Sigmoid colon (tissue), 7 donors: ENCODE results near the gene CHDH. TPM values are rescaled to one million over a fixed set of nuclear protein-coding genes. Genes with fewer than 3 reads are reported as not detected.

Source experiments
- DNase-seq: peaks from one replicate; pipeline ENCODE4 v3.0.0-alpha.2; 2019
- H3K27ac ChIP-seq, 4 donors: fragments of 200-600 bp; sonication (generic); one replicate each; pipeline ENCODE4 v1.5.1; 2016 to 2019; ENCODE audit warnings: mild to moderate bottlenecking in 1 of 4
- H3K27me3 ChIP-seq, 3 donors: fragments of 200-600 bp; sonication (generic); one replicate each; pipeline ENCODE4 v1.5.1; 2019; ENCODE audit warnings: mild to moderate bottlenecking in 1 of 3
- H3K36me3 ChIP-seq, 4 donors: fragments of 200-600 bp; sonication (generic); one replicate each; pipeline ENCODE4 v1.5.1; 2016 to 2019
- H3K4me1 ChIP-seq, 4 donors: fragments of 200-600 bp; sonication (generic); one replicate each; pipeline ENCODE4 v1.5.1; 2017 to 2019
- H3K4me3 ChIP-seq, 4 donors: fragments of 200-600 bp; sonication (generic); one replicate each; pipeline ENCODE4 v1.5.1; 2017 to 2019; ENCODE audit warnings: mild to moderate bottlenecking in 2 of 4, moderate library complexity in 1 of 4
- H3K9me3 ChIP-seq, 4 donors: fragments of 200-600 bp in 3 of 4; sonication (generic) in 3 of 4; one replicate each; pipeline versions ENCODE4 v1.5.1 to v1.6.1; 2013 to 2019
- EP300 ChIP-seq, 4 donors: sonication (generic); formaldehyde crosslinking; IDR thresholded peaks; one replicate each; pipeline ENCODE4 v1.6.1; 2017; ENCODE audit warnings: antibody characterized with exemption in 4 of 4
- POLR2A ChIP-seq, 2 donors: fragments of 450-650 bp; IDR thresholded peaks; one replicate each; pipeline ENCODE4 v1.6.1; 2016; ENCODE audit warnings: antibody characterized with exemption in 2 of 2, mild to moderate bottlenecking in 2 of 2, moderate library complexity in 2 of 2
- POLR2AphosphoS5 ChIP-seq, 4 donors: sonication (generic); formaldehyde crosslinking; IDR thresholded peaks; one replicate each; pipeline ENCODE4 v1.6.1; 2017; ENCODE audit warnings: antibody characterized with exemption in 4 of 4
- WGBS, 2 donors: extraction: QIAGEN DNeasy Blood & Tissue Kit; methylation state at CpG; one replicate each; pipeline ENCODE4 v1.1.7; 2013; 5-methylcytosine and 5-hydroxymethylcytosine counted together
- intact Hi-C: fragments of 100-400 bp; cut with DNase I; formaldehyde crosslinking; loops from one replicate; pipeline ENCODE4 v1.15.1; 2023
- polyA plus RNA-seq, 3 donors: library from polyadenylated mRNA; stranded (reverse); fragments of 200-250 nt; gene quantifications; one replicate each; pipeline ENCODE4 v1.2.3, GENCODE V29; 2013
- total RNA-seq, 4 donors: library from RNA; depleted of rRNA; stranded (reverse); fragments of >200 nt; gene quantifications; one replicate each; pipeline ENCODE4 v1.1.0, GENCODE V29; 2016
- TF ChIP-seq, protein P1 (sequence below), 4 experiments: fragments of 450-650 bp in 3 of 4; fragments of 200-600 bp in 1 of 4; IDR thresholded peaks; one replicate each; pipeline ENCODE4 v1.5.1; 2016 to 2019; ENCODE audit warnings: antibody characterized with exemption in 4 of 4, mild to moderate bottlenecking in 3 of 4, moderate library complexity in 2 of 4
- donor health status: healthy with polysubstance abuse.
- donor health status: Bipolar disorder and iron deficiency.
- donor health status: healthy.

Gene CHDH, protein sequence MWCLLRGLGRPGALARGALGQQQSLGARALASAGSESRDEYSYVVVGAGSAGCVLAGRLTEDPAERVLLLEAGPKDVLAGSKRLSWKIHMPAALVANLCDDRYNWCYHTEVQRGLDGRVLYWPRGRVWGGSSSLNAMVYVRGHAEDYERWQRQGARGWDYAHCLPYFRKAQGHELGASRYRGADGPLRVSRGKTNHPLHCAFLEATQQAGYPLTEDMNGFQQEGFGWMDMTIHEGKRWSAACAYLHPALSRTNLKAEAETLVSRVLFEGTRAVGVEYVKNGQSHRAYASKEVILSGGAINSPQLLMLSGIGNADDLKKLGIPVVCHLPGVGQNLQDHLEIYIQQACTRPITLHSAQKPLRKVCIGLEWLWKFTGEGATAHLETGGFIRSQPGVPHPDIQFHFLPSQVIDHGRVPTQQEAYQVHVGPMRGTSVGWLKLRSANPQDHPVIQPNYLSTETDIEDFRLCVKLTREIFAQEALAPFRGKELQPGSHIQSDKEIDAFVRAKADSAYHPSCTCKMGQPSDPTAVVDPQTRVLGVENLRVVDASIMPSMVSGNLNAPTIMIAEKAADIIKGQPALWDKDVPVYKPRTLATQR
- total RNA-seq (1 to 10 TPM; 1.1 to 1.8 (median 1.7) TPM), polyA plus RNA-seq (1 to 10 TPM; 5.4 to 9.5 (median 6.8) TPM)

DNA sequence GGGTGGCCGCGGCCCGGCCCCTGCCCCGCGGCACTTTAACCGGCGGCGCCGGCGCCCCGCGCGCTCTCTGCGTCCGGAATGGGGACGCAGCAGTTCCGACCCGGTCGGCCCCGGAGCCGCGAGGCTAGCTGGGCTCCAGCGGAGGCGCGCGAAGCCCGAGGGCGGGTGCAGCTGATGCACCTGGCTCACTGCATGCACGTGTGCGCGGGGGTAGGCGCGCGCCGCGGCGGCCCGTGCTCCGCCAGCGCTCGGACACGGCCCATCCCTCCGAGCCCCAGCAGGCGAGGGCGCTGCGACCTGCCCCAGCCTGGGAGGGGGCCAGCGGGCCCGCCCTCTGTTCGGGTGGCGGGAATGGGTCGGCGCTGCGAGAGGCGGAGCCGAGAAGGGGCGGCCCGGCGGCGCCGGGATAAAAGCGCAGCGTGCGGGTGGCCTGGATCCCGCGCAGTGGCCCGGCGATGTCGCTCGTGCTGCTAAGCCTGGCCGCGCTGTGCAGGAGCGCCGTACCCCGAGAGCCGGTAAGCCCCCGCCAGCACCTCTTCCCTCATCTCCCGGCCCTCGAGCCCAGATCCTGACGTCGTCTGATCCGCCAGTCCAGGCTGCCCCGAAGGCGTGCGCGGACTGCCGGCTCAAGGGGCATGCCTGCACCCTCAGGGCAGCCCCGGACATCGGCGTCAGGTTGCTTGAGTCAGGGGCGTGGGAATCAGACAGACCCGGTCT, at the start of gene CHDH, which contains the start of gene IL17RB:
Gene CHDH, minus strand, starts transcription at position 286 of the 717 bp plus-strand sequence. CDS start 22,411 bp downstream, outside the sequence.
Gene IL17RB, plus strand, starts transcription at position 435 of the 717 bp plus-strand sequence. Its CDS starts 21 bp downstream, at position 456.
- H3K9me3 ChIP-seq = no peaks in the 10 kb centered on the region
- peak within 1 kb of the TSS; percentile 33 to 83 (median 62) for H3K4me3 ChIP-seq
- WGBS, 2 donors = 1 to 2% methylated on average over 91 of the region's 91 CpGs
- H3K4me1 ChIP-seq = peaks cover 0 to 11% (median 8%) of the 10 kb centered on the region in 4 donors
- no peak for DNase-seq
- H3K27me3 ChIP-seq = peaks cover 4 to 42% (median 30%) of the 10 kb centered on the region in 3 donors
- no peaks in the 10 kb centered on the region for H3K36me3 ChIP-seq
- TF ChIP-seq POLR2AphosphoS5 (IDR thresholded peaks at IDR 0.05) (peak in 1 of 4 donors; percentile 19), POLR2A (IDR thresholded peaks at IDR 0.05) (peak in 1 of 2 donors; percentile 46), EP300 (IDR thresholded peaks at IDR 0.05) (no peak)
- TF ChIP-seq, protein P1, sequence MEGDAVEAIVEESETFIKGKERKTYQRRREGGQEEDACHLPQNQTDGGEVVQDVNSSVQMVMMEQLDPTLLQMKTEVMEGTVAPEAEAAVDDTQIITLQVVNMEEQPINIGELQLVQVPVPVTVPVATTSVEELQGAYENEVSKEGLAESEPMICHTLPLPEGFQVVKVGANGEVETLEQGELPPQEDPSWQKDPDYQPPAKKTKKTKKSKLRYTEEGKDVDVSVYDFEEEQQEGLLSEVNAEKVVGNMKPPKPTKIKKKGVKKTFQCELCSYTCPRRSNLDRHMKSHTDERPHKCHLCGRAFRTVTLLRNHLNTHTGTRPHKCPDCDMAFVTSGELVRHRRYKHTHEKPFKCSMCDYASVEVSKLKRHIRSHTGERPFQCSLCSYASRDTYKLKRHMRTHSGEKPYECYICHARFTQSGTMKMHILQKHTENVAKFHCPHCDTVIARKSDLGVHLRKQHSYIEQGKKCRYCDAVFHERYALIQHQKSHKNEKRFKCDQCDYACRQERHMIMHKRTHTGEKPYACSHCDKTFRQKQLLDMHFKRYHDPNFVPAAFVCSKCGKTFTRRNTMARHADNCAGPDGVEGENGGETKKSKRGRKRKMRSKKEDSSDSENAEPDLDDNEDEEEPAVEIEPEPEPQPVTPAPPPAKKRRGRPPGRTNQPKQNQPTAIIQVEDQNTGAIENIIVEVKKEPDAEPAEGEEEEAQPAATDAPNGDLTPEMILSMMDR (IDR thresholded peaks at IDR 0.05) = no peak
- intact Hi-C loops = no loop called here
- peak within 1 kb of the TSS; percentile 32 to 63 (median 44) for H3K27ac ChIP-seq

DNA sequence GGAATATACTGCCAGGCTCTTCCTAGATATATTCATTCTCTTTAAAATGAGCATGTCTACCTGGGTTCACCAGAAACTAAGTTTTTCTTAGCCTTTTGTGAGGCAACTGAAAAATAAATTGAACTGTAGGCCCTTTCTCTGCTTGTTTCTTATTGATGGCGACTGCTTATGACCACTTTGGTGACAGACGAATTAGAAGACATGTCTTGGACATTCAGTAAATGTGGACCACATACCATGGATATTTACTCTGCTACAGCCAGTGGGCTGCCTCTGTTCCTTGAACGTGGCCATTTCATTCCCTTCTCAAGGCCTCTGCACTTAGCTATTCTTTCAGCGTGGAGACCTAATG, 46.0 kb upstream of the CHDH start:
- Histone ChIP-seq H3K27ac (peak overlapping the region; percentile 88 to 97 (median 93)), H3K36me3 (peaks cover 0 to 10% (median 0%) of the 10 kb centered on the region in 4 donors), H3K27me3 (peaks cover 0 to 10% (median 0%) of the 10 kb centered on the region in 3 donors), H3K4me3 (peak overlapping the region; percentile 69 to 91 (median 81)), H3K4me1 (peaks cover 0 to 21% (median 19%) of the 10 kb centered on the region in 4 donors), H3K9me3 (no peaks in the 10 kb centered on the region)
- no peak for TF ChIP-seq POLR2A (IDR thresholded peaks at IDR 0.05)
- no peak for TF ChIP-seq EP300 (IDR thresholded peaks at IDR 0.05)
- TF ChIP-seq POLR2AphosphoS5 (IDR thresholded peaks at IDR 0.05) = no peak
- TF ChIP-seq, protein P1 (IDR thresholded peaks at IDR 0.05) = no peak
- intact Hi-C loops = loop anchor here (5.0 kb wide), 2 partner anchors 230 to 545 kb away; partner anchors contain the start of genes CACNA2D3 and DCP1A
- 58 to 66% methylated on average over 4 of the region's 4 CpGs for WGBS, 2 donors
- DNase-seq = no peak

DNA sequence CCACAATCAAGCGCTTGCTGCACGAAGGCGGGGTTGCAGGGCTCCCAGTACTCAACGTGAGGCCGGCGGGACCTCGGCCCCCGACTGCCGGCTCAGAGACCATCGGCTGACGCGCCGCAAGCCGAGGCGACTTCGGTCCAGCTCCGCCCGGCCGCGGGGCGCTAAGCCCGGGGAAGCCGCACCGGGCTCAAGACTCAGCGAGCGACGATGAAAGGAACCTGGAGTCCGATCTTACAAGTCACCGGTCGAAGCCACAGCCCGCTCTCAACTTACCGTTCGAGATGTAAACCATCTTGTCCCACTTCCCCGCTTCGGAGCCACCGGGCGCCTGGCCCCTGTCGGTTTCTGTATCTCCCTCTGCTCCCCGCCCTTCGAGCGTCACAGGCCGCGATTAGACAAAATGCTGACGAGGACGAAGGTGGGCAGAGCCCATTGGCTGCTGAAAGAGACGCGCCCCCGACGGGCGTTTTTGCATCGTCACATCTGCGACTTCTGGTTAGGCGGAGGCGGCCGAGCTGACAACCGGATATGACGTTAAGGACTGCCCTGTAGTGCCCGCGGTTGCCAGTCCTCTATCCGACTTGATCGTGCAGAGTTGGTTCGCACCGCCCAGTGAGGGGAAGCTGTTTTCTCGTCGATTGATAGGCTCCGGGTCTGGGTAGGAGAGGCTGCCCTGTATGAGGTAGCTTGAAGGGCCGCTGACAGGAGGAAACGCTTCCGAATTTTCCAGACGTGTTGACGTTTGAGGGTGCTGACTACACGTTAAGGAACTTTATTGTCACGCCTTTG, 45.5 kb upstream of the CHDH start, which contains the start of gene SELENOK:
Gene SELENOK, minus strand, starts transcription at position 363 of the 789 bp plus-strand sequence.
- 0% methylated on average over 73 of the region's 73 CpGs for WGBS, 2 donors
- Histone ChIP-seq H3K4me1 (peaks cover 0 to 21% (median 19%) of the 10 kb centered on the region in 4 donors), H3K36me3 (peaks cover 0 to 16% (median 0%) of the 10 kb centered on the region in 4 donors), H3K27ac (peak within 1 kb of the TSS; percentile 88 to 97 (median 93)), H3K4me3 (peak within 1 kb of the TSS; percentile 69 to 91 (median 81)), H3K9me3 (no peaks in the 10 kb centered on the region), H3K27me3 (peaks cover 0 to 4% (median 0%) of the 10 kb centered on the region in 3 donors)
- DNase-seq = peak; percentile 100
- peak; percentile 98 to 100 (median 99) for TF ChIP-seq POLR2AphosphoS5 (IDR thresholded peaks at IDR 0.05)
- TF ChIP-seq, protein P1 (IDR thresholded peaks at IDR 0.05) = no peak
- peak in 2 of 4 donors; percentile 47 to 78 for TF ChIP-seq EP300 (IDR thresholded peaks at IDR 0.05)
- peak; percentile 96 to 98 for TF ChIP-seq POLR2A (IDR thresholded peaks at IDR 0.05)
- intact Hi-C loops = loop anchor here (5.0 kb wide), 2 partner anchors 231 to 544 kb away; partner anchors contain the start of genes CACNA2D3 and DCP1A
